Stomach (tissue), 9 donors: ENCODE data around the gene PPP1R3E. TPM values are rescaled to one million over a fixed set of nuclear protein-coding genes. Genes with fewer than 3 reads are reported as not detected.
"Not testable (repeated sequence)": the region's sequence is repeated elsewhere in the genome, so short reads cannot be mapped to it uniquely, and the experiment has no call there.

ENCODE experiments used
- DNase-seq, 2 donors: peaks; one replicate each; pipeline versions ENCODE4 v3.0.0 to v3.0.0-alpha.2; 2013 to 2019
- H3K27ac ChIP-seq, 5 donors: fragments of 200-600 bp in 4 of 5; sonication (generic) in 4 of 5; one replicate each; pipeline ENCODE4 v1.5.1; 2013 to 2019; ENCODE audit warnings: mild to moderate bottlenecking in 1 of 5, moderate library complexity in 1 of 5
- H3K27me3 ChIP-seq, 3 donors: fragments of 200-600 bp; sonication (generic); one replicate each; pipeline ENCODE4 v1.5.1; 2017 to 2019; ENCODE audit warnings: mixed run types in 1 of 3
- H3K36me3 ChIP-seq, 4 donors: fragments of 200-600 bp; sonication (generic); 1 replicate in 3 of 4; 2 replicates in 1 of 4; pipeline ENCODE4 v1.5.1; 2016 to 2019
- H3K4me1 ChIP-seq, 4 donors: fragments of 200-600 bp; sonication (generic); one replicate each; pipeline ENCODE4 v1.5.1; 2016 to 2019
- H3K4me3 ChIP-seq, 4 donors: fragments of 200-600 bp; sonication (generic) in 3 of 4; one replicate each; pipeline ENCODE4 v1.5.1; 2016 to 2019; ENCODE audit warnings: mild to moderate bottlenecking in 1 of 4
- H3K9me3 ChIP-seq, 4 donors: fragments of 200-600 bp; sonication (generic); one replicate each; pipeline ENCODE4 v1.5.1; 2016 to 2019
- EP300 ChIP-seq: sonication (generic); formaldehyde crosslinking; IDR thresholded peaks from one replicate; pipeline ENCODE4 v1.6.1; 2017; ENCODE audit warnings: antibody characterized with exemption
- POLR2A ChIP-seq, 4 donors: fragments of 450-650 bp; IDR thresholded peaks; one replicate each; pipeline ENCODE4 v1.6.1; 2016; ENCODE audit warnings: antibody characterized with exemption in 4 of 4, control low read depth in 2 of 4, mild to moderate bottlenecking in 1 of 4, moderate library complexity in 1 of 4
- POLR2AphosphoS5 ChIP-seq, 3 donors: sonication (generic); formaldehyde crosslinking; IDR thresholded peaks; one replicate each; pipeline ENCODE4 v1.6.1; 2016; ENCODE audit warnings: antibody characterized with exemption in 3 of 3
- WGBS, 5 donors: extraction: QIAGEN DNeasy Blood & Tissue Kit in 3 of 5; methylation state at CpG; one replicate each; pipeline versions ENCODE4 v1.1.5 to v1.1.7; 2013 to 2018; 5-methylcytosine and 5-hydroxymethylcytosine counted together
- intact Hi-C: fragments of 100-400 bp; cut with DNase I; formaldehyde crosslinking; loops from one replicate; pipeline ENCODE4 v1.15.1; 2023; ENCODE audit warnings: low total_unique reads
- polyA plus RNA-seq, 3 donors: library from polyadenylated mRNA; stranded (reverse); fragments of 200-250 nt; gene quantifications; one replicate each; pipeline ENCODE4 v1.2.3, GENCODE V29; 2013
- total RNA-seq, 5 donors: library from RNA; depleted of rRNA; stranded (reverse); fragments of >200 nt; gene quantifications; one replicate each; pipeline versions ENCODE4 v1.1.0 to v1.2.3, GENCODE V29; 2014 to 2016
- TF ChIP-seq, protein P1 (sequence below), 7 experiments: fragments of 450-650 bp in 4 of 7; fragments of 200-600 bp in 3 of 7; sonication (generic) in 3 of 7; IDR thresholded peaks; one replicate each; pipeline ENCODE4 v1.5.1; 2016 to 2019; ENCODE audit warnings: antibody characterized with exemption in 7 of 7, control low read depth in 2 of 7, mild to moderate bottlenecking in 1 of 7
- donor health status: healthy with polysubstance abuse.
- donor health status: Bipolar disorder and iron deficiency.
- donor health status: healthy.

PPP1R3E gene
- total and polyA plus RNA-seq, 8 donors, result 1.7 to 17.6 (median 11.5) TPM

DNA sequence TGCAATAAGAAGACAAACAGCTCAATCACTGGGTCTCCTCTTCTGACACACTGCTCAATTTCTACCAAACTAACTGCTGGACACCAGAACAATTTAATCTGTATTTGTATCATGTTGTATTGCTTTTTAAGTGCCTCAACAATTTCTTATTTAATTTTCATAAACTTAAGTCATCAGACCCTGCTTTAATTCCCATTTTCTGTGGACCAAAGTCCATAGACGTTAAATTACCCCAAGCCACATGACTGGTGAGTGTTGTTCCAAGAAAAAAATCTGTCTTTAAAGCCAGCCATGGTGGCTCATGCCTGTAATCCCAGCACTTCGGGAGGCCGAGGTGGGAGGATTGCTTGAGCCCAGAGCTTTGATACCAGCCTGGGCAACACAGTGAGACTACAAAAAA lies 25.5 kb downstream of the PPP1R3E start:
- no peak for DNase-seq
- Histone ChIP-seq H3K4me1 (peaks cover 0 to 8% (median 0%) of the 10 kb centered on the region in 4 donors), H3K36me3 (peaks cover 3 to 22% (median 17%) of the 10 kb centered on the region in 4 donors), H3K27me3 (no peaks in the 10 kb centered on the region), H3K9me3 (no peaks in the 10 kb centered on the region), H3K4me3 (no peak overlapping the region), H3K27ac (no peak overlapping the region)
- 76 to 91% (median 85%) methylated on average over 3 of the region's 3 CpGs for WGBS, 5 donors
- no peak for TF ChIP-seq EP300
- TF ChIP-seq POLR2A (IDR thresholded peaks at IDR 0.05), result no peak
- TF ChIP-seq, protein P1, sequence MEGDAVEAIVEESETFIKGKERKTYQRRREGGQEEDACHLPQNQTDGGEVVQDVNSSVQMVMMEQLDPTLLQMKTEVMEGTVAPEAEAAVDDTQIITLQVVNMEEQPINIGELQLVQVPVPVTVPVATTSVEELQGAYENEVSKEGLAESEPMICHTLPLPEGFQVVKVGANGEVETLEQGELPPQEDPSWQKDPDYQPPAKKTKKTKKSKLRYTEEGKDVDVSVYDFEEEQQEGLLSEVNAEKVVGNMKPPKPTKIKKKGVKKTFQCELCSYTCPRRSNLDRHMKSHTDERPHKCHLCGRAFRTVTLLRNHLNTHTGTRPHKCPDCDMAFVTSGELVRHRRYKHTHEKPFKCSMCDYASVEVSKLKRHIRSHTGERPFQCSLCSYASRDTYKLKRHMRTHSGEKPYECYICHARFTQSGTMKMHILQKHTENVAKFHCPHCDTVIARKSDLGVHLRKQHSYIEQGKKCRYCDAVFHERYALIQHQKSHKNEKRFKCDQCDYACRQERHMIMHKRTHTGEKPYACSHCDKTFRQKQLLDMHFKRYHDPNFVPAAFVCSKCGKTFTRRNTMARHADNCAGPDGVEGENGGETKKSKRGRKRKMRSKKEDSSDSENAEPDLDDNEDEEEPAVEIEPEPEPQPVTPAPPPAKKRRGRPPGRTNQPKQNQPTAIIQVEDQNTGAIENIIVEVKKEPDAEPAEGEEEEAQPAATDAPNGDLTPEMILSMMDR (IDR thresholded peaks at IDR 0.05), result no peak
- no peak for TF ChIP-seq POLR2AphosphoS5 (IDR thresholded peaks at IDR 0.05)
- intact Hi-C loops, result no loop called here

DNA sequence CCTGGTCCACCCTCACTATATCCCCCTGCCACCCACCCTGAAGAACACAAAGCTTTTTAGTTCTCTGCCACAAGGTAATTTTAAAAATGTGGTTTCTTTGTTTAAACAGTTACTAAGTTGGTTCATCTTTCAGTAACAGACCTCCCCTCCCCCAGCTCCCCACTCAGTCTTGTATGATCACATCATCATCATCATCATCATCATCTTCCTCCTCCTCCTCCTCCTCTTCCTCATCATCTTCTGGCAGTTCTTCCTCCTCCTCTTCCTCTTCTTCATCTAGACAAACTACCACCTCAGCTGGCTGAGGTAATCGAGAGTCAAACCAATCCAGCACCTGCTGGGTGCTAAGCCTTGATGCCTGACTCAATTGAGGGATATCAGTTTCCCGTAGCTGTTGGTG lies 27.2 kb downstream of the PPP1R3E start:
- intact Hi-C loops, result no loop called here

DNA sequence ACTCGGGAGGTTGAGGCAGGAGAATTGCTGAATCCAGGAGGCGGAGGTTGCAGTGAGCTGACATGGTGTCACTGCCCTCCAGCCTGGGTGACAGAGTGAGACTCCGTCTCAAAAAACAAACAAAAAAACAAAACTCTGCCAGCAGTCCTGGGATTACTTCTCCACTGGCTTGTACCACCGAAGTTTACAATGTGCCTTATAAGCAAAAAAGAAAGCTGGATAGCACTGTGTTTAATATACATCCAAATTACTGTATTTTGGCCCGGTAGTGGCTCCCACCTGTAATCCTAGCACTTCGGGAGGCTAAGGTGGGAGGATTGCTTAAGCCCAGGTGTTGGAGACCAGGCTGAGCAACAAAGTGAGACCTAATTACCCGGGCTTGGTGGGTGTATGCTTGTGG lies 33.5 kb downstream of the PPP1R3E start:
- intact Hi-C loops, result no loop called here
- DNase-seq, result no peak
- Histone ChIP-seq H3K4me1 (no peaks in the 10 kb centered on the region), H3K27me3 (no peaks in the 10 kb centered on the region), H3K9me3 (no peaks in the 10 kb centered on the region), H3K36me3 (no peaks in the 10 kb centered on the region), H3K4me3 (no peak overlapping the region), H3K27ac (no peak overlapping the region)
- 82 to 88% (median 86%) methylated on average over 7 of the region's 7 CpGs for WGBS, 5 donors
- no peak for TF ChIP-seq POLR2AphosphoS5 (IDR thresholded peaks at IDR 0.05)
- TF ChIP-seq, protein P1 (IDR thresholded peaks at IDR 0.05), result no peak
- TF ChIP-seq EP300, result no peak
- no peak for TF ChIP-seq POLR2A (IDR thresholded peaks at IDR 0.05)

More for the DNA sequence above, 27.2 kb downstream of the PPP1R3E start:
- Histone ChIP-seq H3K27ac (no peak overlapping the region), H3K9me3 (no peaks in the 10 kb centered on the region), H3K4me1 (peaks cover 0 to 8% (median 0%) of the 10 kb centered on the region in 4 donors), H3K36me3 (peaks cover 3 to 22% (median 17%) of the 10 kb centered on the region in 4 donors), H3K27me3 (no peaks in the 10 kb centered on the region), H3K4me3 (no peak overlapping the region)
- 81 to 98% (median 89%) methylated on average over 2 of the region's 2 CpGs for WGBS, 5 donors
- no peak for DNase-seq
- TF ChIP-seq, protein P1 (IDR thresholded peaks at IDR 0.05), result no peak
- TF ChIP-seq EP300 (no peak), POLR2A (IDR thresholded peaks at IDR 0.05) (no peak), POLR2AphosphoS5 (IDR thresholded peaks at IDR 0.05) (no peak)

DNA sequence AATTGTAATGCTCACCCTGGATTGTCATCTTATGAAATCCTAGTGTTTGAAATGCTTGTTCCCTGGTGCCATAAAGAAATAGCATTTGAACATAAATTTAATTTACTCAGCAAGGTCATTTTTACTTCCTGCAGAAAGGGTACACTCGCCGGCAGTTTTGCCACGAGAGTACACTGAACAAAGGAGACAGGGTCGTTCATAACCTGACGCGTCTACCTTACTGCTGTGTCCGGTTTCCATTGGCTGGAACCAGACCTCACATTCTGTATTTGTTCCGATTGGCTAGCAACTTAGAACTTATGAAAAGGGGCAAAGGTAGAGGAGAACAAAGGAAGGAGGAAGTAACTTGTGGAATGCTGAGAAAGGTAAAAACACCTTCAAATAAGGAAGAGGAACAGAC lies 41.8 kb downstream of the PPP1R3E start:
- H3K9me3 ChIP-seq, H3K4me3 ChIP-seq, H3K27me3 ChIP-seq, H3K36me3 ChIP-seq, H3K4me1 ChIP-seq: not testable (repeated sequence)
- 35 to 61% (median 50%) methylated on average over 8 of the region's 8 CpGs for WGBS, 5 donors
- intact Hi-C loops, result loop anchor here (5.0 kb wide), 1 partner anchor 111 kb away; the partner anchor contains the start of gene IL25
- H3K27ac ChIP-seq, result peak overlapping the region in 4 of 5 donors; percentile 21 to 69 (median 56)
- peak in 1 of 2 donors; percentile 60 for DNase-seq
- peak in 1 of 3 donors; percentile 11 for TF ChIP-seq POLR2AphosphoS5 (IDR thresholded peaks at IDR 0.05)

DNA sequence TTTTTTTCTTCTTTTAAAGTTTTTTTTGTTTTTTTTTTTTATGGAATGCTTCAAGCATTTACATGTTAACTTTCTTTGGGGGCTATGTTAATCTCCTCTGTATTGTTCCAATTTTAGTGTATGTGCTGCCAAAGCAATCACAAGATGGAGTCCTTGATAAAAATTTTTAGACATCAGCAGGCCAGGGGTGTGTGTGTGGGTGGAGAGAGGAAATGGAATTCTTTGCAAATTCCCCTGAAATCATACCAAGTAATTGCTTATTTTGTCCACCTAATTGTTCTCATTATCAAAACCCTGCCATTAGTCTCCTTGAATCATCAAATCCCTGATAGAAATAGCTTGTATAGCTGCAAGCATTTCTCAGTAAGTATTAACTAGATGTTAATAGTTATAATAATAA lies 43.2 kb downstream of the PPP1R3E start:
- peaks cover 0 to 6% (median 0%) of the 10 kb centered on the region in 3 donors for H3K27me3 ChIP-seq
- H3K4me3 ChIP-seq, result no peak overlapping the region
- H3K9me3 ChIP-seq, result no peaks in the 10 kb centered on the region
- no peaks in the 10 kb centered on the region for H3K36me3 ChIP-seq
- no peak for DNase-seq
- no peak overlapping the region for H3K27ac ChIP-seq
- H3K4me1 ChIP-seq, result peaks cover 0 to 6% (median 2%) of the 10 kb centered on the region in 4 donors
- TF ChIP-seq POLR2A (IDR thresholded peaks at IDR 0.05) (no peak), POLR2AphosphoS5 (IDR thresholded peaks at IDR 0.05) (no peak), EP300 (no peak)
- TF ChIP-seq, protein P1 (IDR thresholded peaks at IDR 0.05), result no peak
- intact Hi-C loops, result no loop called here
